IMR-90 (cell line): ENCODE results near the gene VIPR2. TPM values are rescaled to one million over a fixed set of nuclear protein-coding genes. Genes with fewer than 3 reads are reported as not detected.

Experiments used
- ATAC-seq: fragments of 200-7000 bp; cut with Tn5 transposase; 2 replicates; pipeline ENCODE4 v1.9.1; 2020; ENCODE audit warnings: low read depth, mild to moderate bottlenecking, moderate library complexity
- BruUV-seq: library from RNA; stranded (reverse); fragments of 400-500 nt; replicated peaks from 2 replicates; lab custom pipeline; 2021; lab: Mats Ljungman, UMichigan
- CTCF ChIA-PET: fragments of 300-600 bp; formaldehyde crosslinking; extraction: SDS; loops from one replicate; lab custom pipeline; 2021; ENCODE audit warnings: antibody characterized with exemption; lab: Yijun Ruan, JAX
- POLR2A ChIA-PET: fragments of 300-600 bp; sonication (Branson Sonifier 250); formaldehyde crosslinking; loops from one replicate; lab custom pipeline; 2022; ENCODE audit warnings: antibody characterized with exemption; ENCODE audit not compliant: unreplicated experiment; lab: Charles Lee
- DNase-seq: peaks from one replicate; pipeline ENCODE4 v3.0.0; 2013
- H2AFZ ChIP-seq: replicated peaks from 2 replicates; pipeline ENCODE3; 2013; ENCODE audit warnings: low read length, mild to moderate bottlenecking; ENCODE audit not compliant: poor library complexity
- H2AK5ac ChIP-seq: 2 replicates; pipeline ENCODE4 v1.6.1; 2013; ENCODE audit warnings: low read depth, low read length, inconsistent platforms
- H2AK9ac ChIP-seq: replicated peaks from 2 replicates; pipeline ENCODE3; 2013; ENCODE audit warnings: mild to moderate bottlenecking, low read depth, low read length, moderate library complexity; ENCODE audit not compliant: poor library complexity
- H2BK120ac ChIP-seq: 2 replicates; pipeline ENCODE4 v1.6.1; 2013; ENCODE audit warnings: low read depth, low read length, inconsistent platforms
- H2BK15ac ChIP-seq: 3 replicates; pipeline ENCODE4 v1.6.1; 2013; ENCODE audit warnings: low read depth, low read length, inconsistent platforms
- H2BK20ac ChIP-seq: 2 replicates; pipeline ENCODE4 v1.6.1; 2013; ENCODE audit warnings: low read depth, mild to moderate bottlenecking, inconsistent platforms, low read length, moderate library complexity
- H2BK5ac ChIP-seq: 2 replicates; pipeline ENCODE4 v1.6.1; 2013; ENCODE audit warnings: mild to moderate bottlenecking, low read depth, low read length, inconsistent platforms; ENCODE audit not compliant: poor library complexity, severe bottlenecking
- H3K14ac ChIP-seq: replicated peaks from 2 replicates; pipeline ENCODE4 v1.6.1; 2013; ENCODE audit warnings: low read depth, low read length, inconsistent platforms
- H3K18ac ChIP-seq: 2 replicates; pipeline ENCODE4 v1.6.1; 2013; ENCODE audit warnings: low read depth, low read length, control low read depth
- H3K23ac ChIP-seq: 2 replicates; pipeline ENCODE4 v1.6.1; 2013; ENCODE audit warnings: low read depth, low read length, inconsistent platforms
- H3K27ac ChIP-seq: 2 replicates; pipeline ENCODE4 v1.5.1; 2013; ENCODE audit warnings: mild to moderate bottlenecking, control low read depth, low read length; ENCODE audit not compliant: insufficient read depth
- H3K27me3 ChIP-seq: 2 replicates; pipeline ENCODE4 v1.6.1; 2013; ENCODE audit warnings: low read length; ENCODE audit not compliant: control insufficient read depth, insufficient read depth
- H3K36me3 ChIP-seq: 2 replicates; pipeline ENCODE4 v1.6.1; 2013; ENCODE audit warnings: low read length, mixed read lengths; ENCODE audit not compliant: control insufficient read depth, insufficient read depth
- H3K4ac ChIP-seq: 2 replicates; pipeline ENCODE4 v1.6.1; 2013; ENCODE audit warnings: low read depth, low read length, inconsistent platforms
- H3K4me1 ChIP-seq: 2 replicates; pipeline ENCODE4 v1.6.1; 2013; ENCODE audit warnings: low read length, mixed read lengths; ENCODE audit not compliant: control insufficient read depth, insufficient read depth
- H3K4me2 ChIP-seq: 2 replicates; pipeline ENCODE4 v1.6.1; 2013; ENCODE audit warnings: low read depth, mild to moderate bottlenecking, control low read depth, low read length, moderate library complexity
- H3K4me3 ChIP-seq: 2 replicates; pipeline ENCODE4 v1.5.1; 2013; ENCODE audit warnings: low read depth, mild to moderate bottlenecking, control low read depth, low read length, moderate library complexity; ENCODE audit not compliant: insufficient read depth
- H3K56ac ChIP-seq: 2 replicates; pipeline ENCODE4 v1.6.1; 2013; ENCODE audit warnings: low read length, inconsistent platforms; ENCODE audit not compliant: insufficient read depth; ENCODE audit errors: extremely low read depth
- H3K79me1 ChIP-seq, 2 experiments: 2 replicates each; pipeline ENCODE4 v1.6.1; 2013; ENCODE audit warnings: low read length in 2 of 2, inconsistent platforms in 1 of 2, low read depth in 1 of 2
- H3K9ac ChIP-seq: 2 replicates; pipeline ENCODE4 v1.6.1; 2013; ENCODE audit warnings: low read depth, low read length, control low read depth
- H3K9me1 ChIP-seq: 2 replicates; pipeline ENCODE4 v1.6.1; 2013; ENCODE audit warnings: low read length, inconsistent platforms; ENCODE audit not compliant: insufficient read depth
- H3K9me3 ChIP-seq: 2 replicates; pipeline ENCODE4 v1.6.1; 2013; ENCODE audit warnings: low read length; ENCODE audit not compliant: control insufficient read depth, insufficient read depth
- H4K20me1 ChIP-seq: 2 replicates; pipeline ENCODE4 v1.6.1; 2013; ENCODE audit warnings: low read length, inconsistent platforms; ENCODE audit not compliant: insufficient read depth
- H4K5ac ChIP-seq: 2 replicates; pipeline ENCODE4 v1.6.1; 2013; ENCODE audit warnings: mild to moderate bottlenecking, low read depth, low read length, control low read depth
- H4K8ac ChIP-seq, 2 experiments: 2 replicates each; pipeline ENCODE4 v1.6.1; 2013; ENCODE audit warnings: low read depth in 2 of 2, low read length in 2 of 2, control low read depth in 1 of 2, inconsistent platforms in 1 of 2
- H4K91ac ChIP-seq: 2 replicates; pipeline ENCODE4 v1.6.1; 2013; ENCODE audit warnings: low read depth, low read length, inconsistent platforms; ENCODE audit not compliant: insufficient read depth
- BHLHE40 ChIP-seq: fragments of 150-350 bp; IDR thresholded peaks from 2 replicates; pipeline ENCODE4 v1.6.1; 2016; ENCODE audit warnings: mild to moderate bottlenecking, low read depth, low read length
- CEBPB ChIP-seq: IDR thresholded peaks from 2 replicates; pipeline ENCODE4 v1.6.1; 2012; ENCODE audit warnings: low read depth, low read length, improper control_type of control experiment
- CHD1 ChIP-seq: IDR thresholded peaks from 2 replicates; pipeline ENCODE4 v1.6.1; 2012; ENCODE audit warnings: low read depth, low read length, improper control_type of control experiment
- CTCF ChIP-seq: conservative IDR thresholded peaks from 2 replicates; pipeline ENCODE4 v1.5.1; 2012; ENCODE audit warnings: mild to moderate bottlenecking, low read depth, low read length, improper control_type of control experiment
- ELK1 ChIP-seq: fragments of 150-350 bp; IDR thresholded peaks from 2 replicates; pipeline ENCODE4 v1.6.1; 2016; ENCODE audit warnings: low read depth, mild to moderate bottlenecking, low read length, moderate library complexity, borderline replicate concordance
- FOS ChIP-seq: fragments of 150-350 bp; IDR thresholded peaks from 2 replicates; pipeline ENCODE4 v1.6.1; 2016; ENCODE audit warnings: low read depth, low read length
- MAFK ChIP-seq: IDR thresholded peaks from 2 replicates; pipeline ENCODE4 v1.6.1; 2012; ENCODE audit warnings: low read depth, low read length, improper control_type of control experiment
- MAZ ChIP-seq: IDR thresholded peaks from 2 replicates; pipeline ENCODE4 v1.6.1; 2012; ENCODE audit warnings: low read depth, mild to moderate bottlenecking, low read length, improper control_type of control experiment, moderate library complexity, borderline replicate concordance
- MXI1 ChIP-seq: IDR thresholded peaks from 2 replicates; pipeline ENCODE4 v1.6.1; 2012; ENCODE audit warnings: low read depth, mild to moderate bottlenecking, low read length, moderate library complexity, borderline replicate concordance
- NFE2L2 ChIP-seq: fragments of 150-350 bp; IDR thresholded peaks from 2 replicates; pipeline ENCODE4 v1.6.1; 2016; ENCODE audit warnings: low read depth, mild to moderate bottlenecking, low read length
- POLR2A ChIP-seq: IDR thresholded peaks from 2 replicates; pipeline ENCODE4 v1.6.1; 2012; ENCODE audit warnings: mild to moderate bottlenecking, low read depth, low read length
- RAD21 ChIP-seq: IDR thresholded peaks from 2 replicates; pipeline ENCODE4 v1.6.1; 2012; ENCODE audit warnings: low read length, improper control_type of control experiment
- RCOR1 ChIP-seq: IDR thresholded peaks from 2 replicates; pipeline ENCODE4 v1.6.1; 2012; ENCODE audit warnings: mild to moderate bottlenecking, low read length, improper control_type of control experiment; ENCODE audit not compliant: insufficient replicate concordance
- RFX5 ChIP-seq: IDR thresholded peaks from 2 replicates; pipeline ENCODE4 v1.8.0; 2012; ENCODE audit warnings: low read depth, mild to moderate bottlenecking, low read length, moderate library complexity
- SMC3 ChIP-seq: fragments of 150-350 bp; IDR thresholded peaks from 2 replicates; pipeline ENCODE4 v1.6.1; 2016; ENCODE audit warnings: low read depth, mild to moderate bottlenecking, antibody characterized with exemption, low read length, moderate library complexity
- USF2 ChIP-seq: fragments of 150-350 bp; IDR thresholded peaks from 2 replicates; pipeline ENCODE4 v1.6.1; 2017; ENCODE audit warnings: mild to moderate bottlenecking, antibody characterized with exemption, low read length, low read depth
- WGBS, 2 experiments: methylation state at CpG; one replicate each; pipeline versions ENCODE4 v1.1.5 to v1.1.7; 2013; ENCODE audit warnings: missing lambda C conversion rate in 2 of 2; ENCODE audit not compliant: insufficient read length in 1 of 2; ENCODE audit errors: extremely low coverage in 2 of 2; 5-methylcytosine and 5-hydroxymethylcytosine counted together
- dilution Hi-C: fragments of 300-500 bp; cut with HindIII; formaldehyde crosslinking; loops from one replicate; pipeline ENCODE4 v1.14.3; 2018; ENCODE audit warnings: low sequenced_read_pairs; ENCODE audit not compliant: unreplicated experiment
- in situ Hi-C: fragments of 300-500 bp; cut with MboI; formaldehyde crosslinking; loops from 3 replicates; pipeline ENCODE4 v1.14.3; 2019; ENCODE audit warnings: low sequenced_read_pairs, inconsistent platforms, mixed read lengths
- intact Hi-C: fragments of 100-400 bp; cut with micrococcal nuclease; formaldehyde crosslinking; loops from 2 replicates; pipeline ENCODE4 v1.10.0; 2022
- polyA plus RNA-seq, 3 experiments: library from polyadenylated mRNA; depleted of rRNA; stranded (reverse); fragments of >200 nt; gene quantifications; 2 replicates each; pipeline ENCODE4 v1.2.3, GENCODE V29; 2012; ENCODE audit warnings: low replicate concordance in 1 of 3
- total RNA-seq: library from RNA; depleted of rRNA; stranded (reverse); fragments of >200 nt; gene quantifications from 2 replicates; pipeline ENCODE4 v1.2.3, GENCODE V29; 2012

VIPR2 gene
- total and polyA plus RNA-seq, 2 of the 4 experiments (the other 2 are of a cell fraction), result not detected

- no peak overlapping the region for H2BK20ac ChIP-seq
- no peaks in the 10 kb centered on the region for H3K9me1 ChIP-seq
- H2AK5ac ChIP-seq, result no peak overlapping the region
- no peaks in the 10 kb centered on the region; the same call in 1 of the 2 replicates for H3K4me1 ChIP-seq
- CTCF ChIA-PET, result no interaction called here
- H2BK120ac ChIP-seq, result no peak overlapping the region
- in situ Hi-C loops (no loop called here), intact Hi-C loops (no loop called here), dilution Hi-C loops (no loop called here)
- no peak overlapping the region for H3K4me2 ChIP-seq
- no peaks in the 10 kb centered on the region for H3K36me3 ChIP-seq
- TF ChIP-seq POLR2A, result no peak
- TF ChIP-seq MAFK, result no peak
- TF ChIP-seq CTCF, result no peak
- no peak for TF ChIP-seq USF2
- TF ChIP-seq RFX5, result no peak
- no peak for TF ChIP-seq CHD1
- TF ChIP-seq ELK1, result no peak
- no peak for TF ChIP-seq MXI1
- TF ChIP-seq BHLHE40, result no peak
- TF ChIP-seq NFE2L2, result no peak
- TF ChIP-seq CEBPB, result no peak
- TF ChIP-seq SMC3, result no peak
- no peak for TF ChIP-seq RAD21
- TF ChIP-seq RCOR1, result no peak
- no peak for TF ChIP-seq FOS
- TF ChIP-seq MAZ, result no peak
- H3K79me1 ChIP-seq, result no peaks in the 10 kb centered on the region
- H2AK9ac ChIP-seq, result no peak overlapping the region
- POLR2A ChIA-PET, result no interaction called here
- no peak overlapping the region for H3K14ac ChIP-seq
- no peak overlapping the region for H3K18ac ChIP-seq
- no peak overlapping the region for H3K9ac ChIP-seq
- no peaks in the 10 kb centered on the region for H4K20me1 ChIP-seq
- no peak overlapping the region for H3K4ac ChIP-seq
- H3K27ac ChIP-seq, result no peak overlapping the region
- no peaks in the 10 kb centered on the region; the same call in 1 of the 2 replicates for H3K27me3 ChIP-seq
- no peak overlapping the region for H4K91ac ChIP-seq
- H3K9me3 ChIP-seq, result peaks cover 23% of the 10 kb centered on the region
- no peak overlapping the region for H3K56ac ChIP-seq
- H2AFZ ChIP-seq, result no peak overlapping the region
- DNase-seq, result no peak
- no TSS peak for BruUV-seq
- ATAC-seq, result no peak
- no peak overlapping the region for H2BK5ac ChIP-seq
- no peak overlapping the region for H4K8ac ChIP-seq
- no peak overlapping the region for H2BK15ac ChIP-seq
- no peak overlapping the region for H3K23ac ChIP-seq
- no peak overlapping the region for H3K4me3 ChIP-seq
- H4K5ac ChIP-seq, result no peak overlapping the region
- 33% methylated on average over 1 of the region's 5 CpGs; no CpG with 5 or more reads in 1 of the 2 experiments for WGBS, 2 experiments
These were observed 111.2 kb downstream of the VIPR2 start for GRCh38 chr7:159033473-159033825.
